Loucy (cell line): ENCODE results near the gene MRPS34.

ENCODE experiments used
- EZH2phosphoT487 ChIP-seq: fragments of 200-600 bp; IDR thresholded peaks from 2 replicates; pipeline ENCODE4 v1.6.1; 2018; ENCODE audit warnings: antibody characterized with exemption, mild to moderate bottlenecking, moderate library complexity, borderline replicate concordance
- TF ChIP-seq, protein P1 (sequence below): fragments of 200-600 bp; sonication (generic); conservative IDR thresholded peaks from 2 replicates; pipeline ENCODE4 v1.5.1; 2014; ENCODE audit warnings: mild to moderate bottlenecking, antibody characterized with exemption, low read length

DNA sequence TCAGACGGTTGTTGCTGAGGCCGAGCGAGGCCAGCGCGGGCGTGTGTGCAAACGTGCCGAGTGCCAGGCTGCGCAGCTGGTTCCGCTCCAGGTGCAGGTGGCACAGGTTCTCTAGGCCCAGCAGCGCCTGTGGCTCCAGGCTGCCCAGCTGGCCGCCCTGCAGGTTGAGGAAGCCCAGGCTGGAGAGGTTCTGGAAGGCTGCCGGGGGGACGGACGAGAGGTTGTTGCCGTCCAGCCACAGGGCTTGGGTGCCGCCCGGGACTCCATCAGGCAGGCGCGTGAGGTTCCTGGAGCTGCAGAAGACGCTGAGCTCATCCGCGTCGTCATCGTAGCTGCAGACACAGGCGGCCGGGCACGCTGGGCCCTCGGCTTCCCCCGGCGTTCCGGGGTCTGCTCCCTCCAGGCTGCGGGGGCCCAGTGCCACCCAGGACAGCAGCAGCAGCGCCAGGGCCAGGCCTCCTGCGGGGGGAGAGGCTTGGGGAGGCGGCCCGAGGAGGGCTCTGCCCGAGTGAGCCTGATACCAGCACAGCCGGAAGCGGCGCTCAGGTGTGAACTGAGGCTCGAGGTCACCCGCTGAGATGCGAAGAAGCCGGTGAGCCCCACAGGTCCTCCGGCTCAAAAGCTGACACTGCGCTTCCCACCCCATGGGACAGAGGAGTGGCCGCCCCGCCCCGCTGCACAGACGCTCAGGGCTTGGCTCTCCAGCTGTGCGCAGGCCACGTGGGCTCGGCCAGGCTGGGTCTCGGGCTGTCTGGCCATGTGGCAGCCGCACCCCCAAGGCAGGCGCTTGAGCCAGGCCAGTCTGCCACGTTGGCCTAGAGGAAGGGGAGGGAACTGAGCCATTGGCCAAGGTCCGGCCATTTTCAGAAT is 19.2 kb upstream of the MRPS34 start:
- TF ChIP-seq, protein P1, sequence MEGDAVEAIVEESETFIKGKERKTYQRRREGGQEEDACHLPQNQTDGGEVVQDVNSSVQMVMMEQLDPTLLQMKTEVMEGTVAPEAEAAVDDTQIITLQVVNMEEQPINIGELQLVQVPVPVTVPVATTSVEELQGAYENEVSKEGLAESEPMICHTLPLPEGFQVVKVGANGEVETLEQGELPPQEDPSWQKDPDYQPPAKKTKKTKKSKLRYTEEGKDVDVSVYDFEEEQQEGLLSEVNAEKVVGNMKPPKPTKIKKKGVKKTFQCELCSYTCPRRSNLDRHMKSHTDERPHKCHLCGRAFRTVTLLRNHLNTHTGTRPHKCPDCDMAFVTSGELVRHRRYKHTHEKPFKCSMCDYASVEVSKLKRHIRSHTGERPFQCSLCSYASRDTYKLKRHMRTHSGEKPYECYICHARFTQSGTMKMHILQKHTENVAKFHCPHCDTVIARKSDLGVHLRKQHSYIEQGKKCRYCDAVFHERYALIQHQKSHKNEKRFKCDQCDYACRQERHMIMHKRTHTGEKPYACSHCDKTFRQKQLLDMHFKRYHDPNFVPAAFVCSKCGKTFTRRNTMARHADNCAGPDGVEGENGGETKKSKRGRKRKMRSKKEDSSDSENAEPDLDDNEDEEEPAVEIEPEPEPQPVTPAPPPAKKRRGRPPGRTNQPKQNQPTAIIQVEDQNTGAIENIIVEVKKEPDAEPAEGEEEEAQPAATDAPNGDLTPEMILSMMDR = no peak
- no peak for TF ChIP-seq EZH2phosphoT487
